Measurements from ENCODE around the gene CAMK1. TPM values are rescaled to one million over a fixed set of nuclear protein-coding genes. Genes with fewer than 3 reads are reported as not detected.

Gene CAMK1
- total and polyA plus RNA-seq, 9 of the 15 experiments (the other 6 are each of a cell fraction or from before 2014, with no cell fraction given) = 0.23 to 10.7 (median 6.0) TPM

- TF ChIP-seq REST (IDR thresholded peaks at IDR 0.05; ENCODE audit: borderline replicate concordance) (peak; percentile 90), REST (CRISPR knock-in tag; IDR thresholded peaks at IDR 0.05; ENCODE audit: low read depth) (no peak), HDAC6 (IDR thresholded peaks at IDR 0.05; ENCODE audit: low read depth, low read length) (no peak), HNRNPUL1 (IDR thresholded peaks at IDR 0.05; ENCODE audit: low read length) (no peak), ZNF76 (CRISPR knock-in tag; IDR thresholded peaks at IDR 0.05; ENCODE audit: borderline replicate concordance) (no peak), TAL1 (IDR thresholded peaks at IDR 0.05) (peak; percentile 23; the same call in 1 of the 2 replicates), GTF3C2 (IDR thresholded peaks at IDR 0.05; ENCODE audit: borderline replicate concordance, extremely low read depth, insufficient read length) (no peak), SNAPC5 (CRISPR knock-in tag; IDR thresholded peaks at IDR 0.05) (no peak), CEBPG (CRISPR knock-in tag; IDR thresholded peaks at IDR 0.05) (no peak), CEBPG (tag; conservative IDR thresholded peaks at IDR 0.05 in 1 of 2, IDR thresholded peaks at IDR 0.05 in 1 of 2) (peak in 1 of 2 experiments; percentile 39; a peak in 1 of 4 replicates), ZNF140 (CRISPR knock-in tag; IDR thresholded peaks at IDR 0.05) (no peak), CHAMP1 (IDR thresholded peaks at IDR 0.05) (no peak; the same call in 1 of the 2 replicates), BDP1 (IDR thresholded peaks at IDR 0.05; ENCODE audit: insufficient read depth, insufficient read length) (no peak), ZSCAN29 (IDR thresholded peaks at IDR 0.05) (no peak), CREM (IDR thresholded peaks at IDR 0.05; ENCODE audit: low read depth) (peak; percentile 66)
These were observed 53.8 kb downstream of the CAMK1 start (continued) for GRCh38 chr3:9715764-9716437.
